HuH-7 (cell line): ENCODE data around the gene KIF22.
A peak's percentile ranks its signal among the peaks of the same experiment; 100 is the strongest.

Experiments used
- DNase-seq: peaks from one replicate; pipeline ENCODE4 v3.0.0; 2011; ENCODE audit warnings: low spot score

Gene KIF22

GRCh38 chr16:29841631-29842030 is 51.1 kb downstream of the KIF22 start:
- DNase-seq = no peak

- DNase-seq = no peak
These were observed 52.3 kb downstream of the KIF22 start for GRCh38 chr16:29842732-29843346.

- no peak for DNase-seq
These were observed 53.4 kb downstream of the KIF22 start for GRCh38 chr16:29843931-29844330.

- DNase-seq = no peak
These were observed 54.2 kb downstream of the KIF22 start for GRCh38 chr16:29844575-29845331.

- DNase-seq = no peak
These were observed 55.1 kb downstream of the KIF22 start for GRCh38 chr16:29845656-29846055.

GRCh38 chr16:29848420-29849297 is 58.1 kb downstream of the KIF22 start:
- peak; percentile 93 for DNase-seq

- no peak for DNase-seq
These were observed 59.0 kb downstream of the KIF22 start for GRCh38 chr16:29849505-29849904.

GRCh38 chr16:29850998-29851397 is 60.4 kb downstream of the KIF22 start:
- DNase-seq = no peak

- no peak for DNase-seq
These were observed 62.1 kb downstream of the KIF22 start for GRCh38 chr16:29852654-29853053.

- DNase-seq = no peak
These were observed 64.1 kb downstream of the KIF22 start for GRCh38 chr16:29854520-29855100.
